NT2/D1 (cell line): Measurements from ENCODE around the gene EFNA2.

Experiments
- SUZ12 ChIP-seq: IDR thresholded peaks from 2 replicates; pipeline ENCODE4 v1.6.1; 2011; ENCODE audit not compliant: insufficient read length, insufficient read depth; ENCODE audit errors: extremely low read depth
- YY1 ChIP-seq: IDR thresholded peaks from 2 replicates; pipeline ENCODE4 v1.6.1; 2011; ENCODE audit not compliant: insufficient read length, insufficient read depth
- ZNF274 ChIP-seq: IDR thresholded peaks from 2 replicates; pipeline ENCODE4 v1.6.1; 2011; ENCODE audit warnings: mild to moderate bottlenecking, low read depth, low read length

DNA sequence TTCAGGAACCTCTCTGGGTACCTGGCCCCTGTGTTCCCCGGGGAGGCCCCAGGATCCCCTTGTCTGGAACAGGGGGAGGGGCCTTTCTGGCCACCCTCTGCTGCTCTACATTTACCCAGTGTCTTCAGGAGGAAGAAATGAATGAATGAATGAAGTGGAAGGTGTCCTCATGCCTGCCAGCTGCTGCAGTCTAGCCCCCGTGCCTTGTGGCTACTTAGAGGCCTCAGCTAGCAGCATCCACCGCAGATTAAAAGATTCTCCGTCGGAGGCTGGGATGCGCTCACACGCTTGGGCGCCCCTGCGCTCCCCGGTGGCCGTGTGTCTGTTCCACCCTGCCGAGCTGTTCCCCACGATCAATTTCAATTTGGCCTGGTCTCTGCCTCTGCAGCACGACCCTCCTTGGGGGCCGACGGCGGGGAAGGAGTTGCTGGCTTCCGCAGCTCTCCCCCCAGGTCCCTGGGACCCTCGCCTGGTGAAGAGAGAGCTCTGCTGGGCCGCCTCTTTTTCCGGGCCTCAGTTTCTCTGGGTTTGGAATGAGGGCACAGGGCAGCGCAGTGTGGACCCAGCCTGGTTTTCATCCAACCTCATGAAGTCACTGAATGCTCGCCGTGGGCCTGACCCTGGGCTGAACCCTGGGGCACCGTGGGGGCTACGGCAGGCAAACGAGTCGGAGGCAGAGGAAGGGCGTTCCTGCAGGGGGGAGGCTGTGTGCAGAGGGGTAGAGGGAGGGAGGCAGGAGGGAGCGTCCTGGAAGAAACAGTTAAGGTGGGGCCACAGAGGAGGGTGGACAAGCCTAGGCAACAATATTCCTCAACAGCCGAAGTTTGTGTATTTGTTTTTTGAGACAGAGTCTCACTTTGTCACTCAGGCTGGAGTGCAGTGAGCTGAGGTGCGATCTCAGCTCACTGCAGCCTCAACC is 28.3 kb downstream of the EFNA2 start:
- TF ChIP-seq YY1 (no peak), SUZ12 (no peak), ZNF274 (no peak)
